Body of pancreas (tissue), 4 donors: ENCODE data around the gene UBQLN1.

ENCODE experiments used
- CTCF ChIP-seq, 7 experiments: fragments of 450-650 bp in 4 of 7; fragments of 200-600 bp in 3 of 7; sonication (generic) in 3 of 7; IDR thresholded peaks; one replicate each; pipeline ENCODE4 v1.5.1; 2016 to 2019; ENCODE audit warnings: antibody characterized with exemption in 7 of 7
- POLR2A ChIP-seq, 3 donors: fragments of 450-650 bp; IDR thresholded peaks; one replicate each; pipeline ENCODE4 v1.6.1; 2016; ENCODE audit warnings: antibody characterized with exemption in 3 of 3, mild to moderate bottlenecking in 2 of 3

- TF ChIP-seq CTCF (IDR thresholded peaks at IDR 0.05) = no peak
- no peak for TF ChIP-seq POLR2A (IDR thresholded peaks at IDR 0.05)
Observed at GRCh38 chr9:83677596-83677995, 30.2 kb downstream of the UBQLN1 start.
